Loucy (cell line): ENCODE results near the gene RALGPS2.

Experiments used
- H2AFZ ChIP-seq: fragments of 200-600 bp; sonication (generic); 2 replicates; pipeline ENCODE4 v1.6.0; 2016; ENCODE audit warnings: antibody characterized with exemption, mild to moderate bottlenecking, low read length, moderate library complexity
- H3F3A ChIP-seq: fragments of 200-600 bp; 2 replicates; pipeline ENCODE4 v1.6.0; 2016; ENCODE audit warnings: antibody characterized with exemption, low read depth, mild to moderate bottlenecking
- H3K27me3 ChIP-seq: fragments of 200-600 bp; sonication (generic); 2 replicates; pipeline ENCODE4 v1.6.1; 2014; ENCODE audit warnings: low read length, mild to moderate bottlenecking; ENCODE audit not compliant: insufficient read depth, poor library complexity, severe bottlenecking
- H3K36me3 ChIP-seq: fragments of 200-600 bp; sonication (generic); 2 replicates; pipeline ENCODE4 v1.6.1; 2016; ENCODE audit warnings: low read length; ENCODE audit not compliant: insufficient read depth
- H3K4me1 ChIP-seq: fragments of 200-600 bp; sonication (generic); 2 replicates; pipeline ENCODE4 v1.5.1; 2014; ENCODE audit warnings: low read length, mild to moderate bottlenecking; ENCODE audit not compliant: insufficient read depth, poor library complexity, severe bottlenecking
- H3K4me2 ChIP-seq: fragments of 200-600 bp; sonication (generic); 2 replicates; pipeline ENCODE4 v1.6.0; 2014; ENCODE audit warnings: antibody characterized with exemption, low read length, low read depth, mild to moderate bottlenecking; ENCODE audit not compliant: poor library complexity, severe bottlenecking
- H3K4me3 ChIP-seq: fragments of 200-600 bp; sonication (generic); 2 replicates; pipeline ENCODE4 v1.5.1; 2014; ENCODE audit warnings: low read length, mild to moderate bottlenecking, mixed read lengths; ENCODE audit not compliant: poor library complexity, severe bottlenecking
- H3K79me2 ChIP-seq: fragments of 200-600 bp; sonication (generic); 2 replicates; pipeline ENCODE4 v1.6.1; 2014; ENCODE audit warnings: low read length; ENCODE audit not compliant: insufficient read depth
- H3K9ac ChIP-seq: fragments of 200-600 bp; sonication (generic); 2 replicates; pipeline ENCODE4 v1.6.0; 2014; ENCODE audit warnings: mild to moderate bottlenecking, low read depth, low read length, moderate library complexity; ENCODE audit not compliant: poor library complexity, severe bottlenecking
- H3K9me2 ChIP-seq: fragments of 200-600 bp; sonication (generic); replicated peaks from 2 replicates; pipeline ENCODE4 v1.6.1; 2016; ENCODE audit warnings: low read depth, low read length, mixed read lengths
- H3K9me3 ChIP-seq: fragments of 200-600 bp; sonication (generic); 2 replicates; pipeline ENCODE4 v1.6.1; 2014; ENCODE audit warnings: mild to moderate bottlenecking, antibody characterized with exemption, low read length, low read depth; ENCODE audit not compliant: insufficient read depth
- H4K20me1 ChIP-seq: fragments of 200-600 bp; sonication (generic); 2 replicates; pipeline ENCODE4 v1.6.0; 2014; ENCODE audit warnings: antibody characterized with exemption, low read length, mild to moderate bottlenecking; ENCODE audit not compliant: insufficient read depth, poor library complexity, severe bottlenecking
- CTCF ChIP-seq: fragments of 200-600 bp; sonication (generic); conservative IDR thresholded peaks from 2 replicates; pipeline ENCODE4 v1.5.1; 2014; ENCODE audit warnings: mild to moderate bottlenecking, antibody characterized with exemption, low read length
- EZH2phosphoT487 ChIP-seq: fragments of 200-600 bp; IDR thresholded peaks from 2 replicates; pipeline ENCODE4 v1.6.1; 2018; ENCODE audit warnings: antibody characterized with exemption, mild to moderate bottlenecking, moderate library complexity, borderline replicate concordance

Gene RALGPS2

DNA sequence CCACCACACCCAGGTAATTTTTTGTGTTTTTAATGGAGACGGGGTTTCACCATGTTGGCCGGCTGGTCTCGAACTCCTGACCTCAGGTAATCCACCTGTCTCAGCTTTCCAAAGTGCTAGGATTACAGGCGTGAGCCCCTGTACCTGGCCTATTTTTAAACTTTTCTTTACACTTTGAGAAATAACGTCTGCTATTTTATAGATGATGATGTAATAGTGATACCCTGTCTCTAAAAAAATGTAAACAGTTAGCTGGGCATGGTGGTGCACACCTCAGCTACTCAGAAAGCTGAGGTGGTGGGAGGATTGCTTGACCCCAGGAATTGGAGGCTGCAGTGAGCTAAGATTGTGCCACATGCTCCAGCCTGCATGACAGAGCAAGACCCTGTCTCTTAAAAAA is 47.9 kb downstream of the RALGPS2 start:
- no peaks in the 10 kb centered on the region for H3F3A ChIP-seq
- H3K9me3 ChIP-seq = no peaks in the 10 kb centered on the region
- no peaks in the 10 kb centered on the region for H3K36me3 ChIP-seq
- H4K20me1 ChIP-seq = peaks cover 4% of the 10 kb centered on the region
- no peak overlapping the region for H3K4me2 ChIP-seq
- H3K79me2 ChIP-seq = no peaks in the 10 kb centered on the region
- TF ChIP-seq EZH2phosphoT487 (no peak), CTCF (no peak)
- H3K9me2 ChIP-seq = no peaks in the 10 kb centered on the region
- H3K9ac ChIP-seq = no peak overlapping the region
- H3K4me3 ChIP-seq = no peak overlapping the region
- H3K4me1 ChIP-seq = no peaks in the 10 kb centered on the region
- no peaks in the 10 kb centered on the region for H3K27me3 ChIP-seq
- no peak overlapping the region for H2AFZ ChIP-seq

- Histone ChIP-seq H3K4me1 (no peaks in the 10 kb centered on the region), H3K9me2 (no peaks in the 10 kb centered on the region), H4K20me1 (peaks cover 4% of the 10 kb centered on the region), H3K4me3 (no peak overlapping the region), H3K9ac (no peak overlapping the region), H3K4me2 (no peak overlapping the region), H3K27me3 (no peaks in the 10 kb centered on the region), H3K9me3 (no peaks in the 10 kb centered on the region), H2AFZ (no peak overlapping the region), H3F3A (no peaks in the 10 kb centered on the region), H3K79me2 (no peaks in the 10 kb centered on the region), H3K36me3 (0 out of 2 replicates have a peak, but pooled peaks cover 1% of the 10 kb centered on the region)
- TF ChIP-seq EZH2phosphoT487 (no peak), CTCF (peak; percentile 58)
These were observed 49.2 kb downstream of the RALGPS2 start for GRCh38 chr1:178774263-178774662.

- H3K9me3 ChIP-seq = no peaks in the 10 kb centered on the region
- no peak for TF ChIP-seq EZH2phosphoT487
- TF ChIP-seq CTCF = no peak
- H3K4me3 ChIP-seq = no peak overlapping the region
- H3K9ac ChIP-seq = no peak overlapping the region
- 0 out of 2 replicates have a peak, but pooled peaks cover 4% of the 10 kb centered on the region for H3K36me3 ChIP-seq
- H4K20me1 ChIP-seq = peaks cover 4% of the 10 kb centered on the region
- no peak overlapping the region for H3K4me2 ChIP-seq
- H3K4me1 ChIP-seq = no peaks in the 10 kb centered on the region
- no peaks in the 10 kb centered on the region for H3K79me2 ChIP-seq
- H3K27me3 ChIP-seq = no peaks in the 10 kb centered on the region
- H2AFZ ChIP-seq = no peak overlapping the region
- no peaks in the 10 kb centered on the region for H3F3A ChIP-seq
- no peaks in the 10 kb centered on the region for H3K9me2 ChIP-seq
These were observed 51.5 kb downstream of the RALGPS2 start for GRCh38 chr1:178776553-178776952.
